ENCODE results near the gene ZNF765. TPM values are rescaled to one million over a fixed set of nuclear protein-coding genes. Genes with fewer than 3 reads are reported as not detected.

The ZNF765 gene
- total RNA-seq, 1 experiment from 2014 or later: 14.8 TPM

GRCh38 chr19:53365134-53365898 lies 29.6 kb upstream of the ZNF765 start, which contains the start of gene ZNF525:
ZNF525 (plus strand) TSS chr19:53365705; CDS start chr19:53372282, 6,577 bp downstream.
- peak; percentile 96 for DNase-seq
- Mint-ChIP-seq H3K27me3 (ENCODE audit: unreplicated experiment) (no peaks in the 10 kb centered on the region), H3K4me1 (ENCODE audit: low read depth, unreplicated experiment) (peaks cover 12% of the 10 kb centered on the region), H3K36me3 (ENCODE audit: insufficient read depth, unreplicated experiment) (peaks cover 12% of the 10 kb centered on the region), H3K9me3 (ENCODE audit: low read depth, unreplicated experiment) (peaks cover 22% of the 10 kb centered on the region), H3K27ac (ENCODE audit: unreplicated experiment) (peak within 1 kb of the TSS; percentile 88), H3K4me3 (ENCODE audit: low read depth, unreplicated experiment) (peak within 1 kb of the TSS; percentile 90)
- CTCF ChIA-PET: no interaction called here
- TF ChIP-seq CTCF (IDR thresholded peaks at IDR 0.05; ENCODE audit: unreplicated experiment): peak; percentile 30
- BruUV-seq (replicated peaks): no TSS peak
- intact Hi-C loops (cut with micrococcal nuclease; ENCODE audit: unreplicated experiment): loop anchor here (5.0 kb wide), 1 partner anchor 678 kb away; no protein-coding TSS in a partner anchor

- DNase-seq: peak; percentile 41
- H3K9me3 Mint-ChIP-seq (ENCODE audit: low read depth, unreplicated experiment): peaks cover 25% of the 10 kb centered on the region
- CTCF ChIA-PET: no interaction called here
- BruUV-seq (replicated peaks): no TSS peak
- H3K27me3 Mint-ChIP-seq (ENCODE audit: unreplicated experiment): no peaks in the 10 kb centered on the region
- intact Hi-C loops (cut with micrococcal nuclease; ENCODE audit: unreplicated experiment): loop anchor here (5.0 kb wide), 1 partner anchor 679 kb away; no protein-coding TSS in a partner anchor
- peak overlapping the region; percentile 88 for H3K27ac Mint-ChIP-seq (ENCODE audit: unreplicated experiment)
- no peak for TF ChIP-seq CTCF (IDR thresholded peaks at IDR 0.05; ENCODE audit: unreplicated experiment)
- peaks cover 12% of the 10 kb centered on the region for H3K4me1 Mint-ChIP-seq (ENCODE audit: low read depth, unreplicated experiment)
- peaks cover 17% of the 10 kb centered on the region for H3K36me3 Mint-ChIP-seq (ENCODE audit: insufficient read depth, unreplicated experiment)
- H3K4me3 Mint-ChIP-seq (ENCODE audit: low read depth, unreplicated experiment): peak overlapping the region; percentile 90
These were observed 29.0 kb upstream of the ZNF765 start for GRCh38 chr19:53365899-53366493.

GRCh38 chr19:53372196-53372595 lies 22.8 kb upstream of the ZNF765 start:
- BruUV-seq (replicated peaks): no TSS peak
- DNase-seq: no peak
- TF ChIP-seq CTCF (IDR thresholded peaks at IDR 0.05; ENCODE audit: unreplicated experiment): no peak
- H3K36me3 Mint-ChIP-seq (ENCODE audit: insufficient read depth, unreplicated experiment): peaks cover 18% of the 10 kb centered on the region
- no peaks in the 10 kb centered on the region for H3K4me1 Mint-ChIP-seq (ENCODE audit: low read depth, unreplicated experiment)
- no peak overlapping the region for H3K27ac Mint-ChIP-seq (ENCODE audit: unreplicated experiment)
- H3K4me3 Mint-ChIP-seq (ENCODE audit: low read depth, unreplicated experiment): no peak overlapping the region
- no peaks in the 10 kb centered on the region for H3K27me3 Mint-ChIP-seq (ENCODE audit: unreplicated experiment)
- CTCF ChIA-PET: no interaction called here
- intact Hi-C loops (cut with micrococcal nuclease; ENCODE audit: unreplicated experiment): no loop called here
- peaks cover 26% of the 10 kb centered on the region for H3K9me3 Mint-ChIP-seq (ENCODE audit: low read depth, unreplicated experiment)

GRCh38 chr19:53374288-53374687 lies 20.7 kb upstream of the ZNF765 start:
- Mint-ChIP-seq H3K27ac (ENCODE audit: unreplicated experiment) (no peak overlapping the region), H3K36me3 (ENCODE audit: insufficient read depth, unreplicated experiment) (peaks cover 29% of the 10 kb centered on the region), H3K4me1 (ENCODE audit: low read depth, unreplicated experiment) (no peaks in the 10 kb centered on the region), H3K27me3 (ENCODE audit: unreplicated experiment) (no peaks in the 10 kb centered on the region), H3K9me3 (ENCODE audit: low read depth, unreplicated experiment) (peaks cover 19% of the 10 kb centered on the region), H3K4me3 (ENCODE audit: low read depth, unreplicated experiment) (no peak overlapping the region)
- CTCF ChIA-PET: no interaction called here
- TF ChIP-seq CTCF (IDR thresholded peaks at IDR 0.05; ENCODE audit: unreplicated experiment): no peak
- no peak for DNase-seq
- BruUV-seq (replicated peaks): no TSS peak
- intact Hi-C loops (cut with micrococcal nuclease; ENCODE audit: unreplicated experiment): no loop called here

Measured in Calu3 (cell line).